Mesendoderm (in vitro differentiated cells): ENCODE data around the gene QSER1.

ENCODE experiments used
- DNase-seq: peaks from one replicate; pipeline ENCODE4 v3.0.0; 2013
- H2AK5ac ChIP-seq: 2 replicates; pipeline ENCODE4 v1.6.1; 2013; ENCODE audit warnings: low read length, inconsistent platforms
- H2BK120ac ChIP-seq: 2 replicates; pipeline ENCODE4 v1.6.1; 2013; ENCODE audit warnings: low read depth, mild to moderate bottlenecking, low read length, moderate library complexity, mixed read lengths
- H2BK15ac ChIP-seq: replicated peaks from 2 replicates; pipeline ENCODE4 v1.6.1; 2013; ENCODE audit warnings: low read depth, mild to moderate bottlenecking, moderate library complexity
- H2BK5ac ChIP-seq: 2 replicates; pipeline ENCODE4 v1.6.1; 2013; ENCODE audit warnings: low read length, inconsistent platforms
- H3K18ac ChIP-seq: 2 replicates; pipeline ENCODE4 v1.6.1; 2013; ENCODE audit warnings: mild to moderate bottlenecking, low read length, mixed read lengths
- H3K23ac ChIP-seq: one replicate; pipeline ENCODE4 v1.6.1; 2013; ENCODE audit warnings: low read length
- H3K27ac ChIP-seq: 2 replicates; pipeline ENCODE4 v1.5.1; 2013; ENCODE audit warnings: low read depth, mild to moderate bottlenecking, inconsistent platforms, low read length, moderate library complexity
- H3K27me3 ChIP-seq: 2 replicates; pipeline ENCODE4 v1.6.1; 2013; ENCODE audit warnings: low read length, control low read depth, mild to moderate bottlenecking, inconsistent platforms; ENCODE audit not compliant: insufficient read depth, poor library complexity
- H3K36me3 ChIP-seq: 2 replicates; pipeline ENCODE4 v1.6.1; 2013; ENCODE audit warnings: low read length, inconsistent platforms; ENCODE audit not compliant: control insufficient read depth, insufficient read depth
- H3K4ac ChIP-seq: one replicate; pipeline ENCODE4 v1.6.1; 2013; ENCODE audit warnings: low read depth, mild to moderate bottlenecking, low read length, moderate library complexity
- H3K4me1 ChIP-seq: 2 replicates; pipeline ENCODE4 v1.6.1; 2013; ENCODE audit warnings: low read depth, low read length, inconsistent platforms; ENCODE audit not compliant: control insufficient read depth
- H3K4me2 ChIP-seq: 2 replicates; pipeline ENCODE4 v1.6.1; 2013; ENCODE audit warnings: low read length
- H3K4me3 ChIP-seq: 2 replicates; pipeline ENCODE4 v1.5.1; 2013; ENCODE audit warnings: mild to moderate bottlenecking, low read length
- H3K56ac ChIP-seq: one replicate; pipeline ENCODE4 v1.6.1; 2013; ENCODE audit warnings: low read length
- H3K79me1 ChIP-seq: 2 replicates; pipeline ENCODE4 v1.6.1; 2013; ENCODE audit warnings: low read length, inconsistent platforms
- H3K79me2 ChIP-seq: 2 replicates; pipeline ENCODE4 v1.6.1; 2013; ENCODE audit warnings: mild to moderate bottlenecking, low read length; ENCODE audit not compliant: control insufficient read depth, insufficient read depth
- H3K9ac ChIP-seq: 2 replicates; pipeline ENCODE4 v1.6.1; 2013; ENCODE audit warnings: low read length, inconsistent platforms
- H4K5ac ChIP-seq: one replicate; pipeline ENCODE4 v1.6.1; 2013; ENCODE audit warnings: low read length
- H4K8ac ChIP-seq: one replicate; pipeline ENCODE4 v1.6.1; 2013; ENCODE audit warnings: low read depth, mild to moderate bottlenecking, control low read depth, low read length, moderate library complexity
- WGBS: extraction: QIAGEN DNeasy Blood & Tissue Kit; methylation state at CpG from one replicate; pipeline ENCODE4 v1.1.7; 2013; ENCODE audit warnings: low lambda C conversion rate, missing lambda C conversion rate; ENCODE audit not compliant: insufficient coverage; ENCODE audit errors: extremely low coverage; 5-methylcytosine and 5-hydroxymethylcytosine counted together

The QSER1 gene

DNA sequence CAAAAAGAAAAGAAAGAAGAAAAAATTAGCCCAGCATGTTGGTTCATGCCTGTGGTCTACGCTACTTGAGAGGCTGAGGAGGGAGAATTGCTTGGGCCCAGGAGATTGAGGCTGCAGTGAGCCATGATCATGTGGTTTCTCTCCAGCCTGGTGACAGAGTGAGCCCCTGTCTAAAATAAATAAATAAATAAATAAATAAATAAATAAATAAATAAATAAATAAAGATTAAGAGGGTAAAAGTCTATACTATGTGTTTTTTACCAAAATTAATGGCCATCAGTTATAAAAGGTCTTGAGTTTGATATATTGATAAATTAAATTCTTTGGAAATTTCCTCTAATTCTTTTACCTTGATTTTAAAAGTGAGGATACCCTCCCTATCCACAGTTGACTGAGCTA, 97.9 kb downstream of the QSER1 start:
- H4K5ac ChIP-seq, result no peak overlapping the region
- no peak overlapping the region for H3K23ac ChIP-seq
- no peak overlapping the region for H3K56ac ChIP-seq
- H3K36me3 ChIP-seq, result no peaks in the 10 kb centered on the region
- no peak overlapping the region for H3K9ac ChIP-seq
- H3K79me1 ChIP-seq, result no peaks in the 10 kb centered on the region
- WGBS, result no CpG with 5 or more reads among the region's 1 CpG
- no peaks in the 10 kb centered on the region for H3K4me1 ChIP-seq
- H2AK5ac ChIP-seq, result no peak overlapping the region
- no peak overlapping the region for H3K4me2 ChIP-seq
- H3K27me3 ChIP-seq, result no peaks in the 10 kb centered on the region
- no peak for DNase-seq
- H3K4me3 ChIP-seq, result no peak overlapping the region
- H3K4ac ChIP-seq, result no peak overlapping the region
- H2BK120ac ChIP-seq, result no peak overlapping the region
- H2BK5ac ChIP-seq, result no peak overlapping the region
- no peak overlapping the region for H3K18ac ChIP-seq
- H2BK15ac ChIP-seq, result no peak overlapping the region
- H3K27ac ChIP-seq, result no peak overlapping the region
- no peak overlapping the region for H4K8ac ChIP-seq
- no peaks in the 10 kb centered on the region for H3K79me2 ChIP-seq

- no peak overlapping the region for H3K9ac ChIP-seq
- H3K56ac ChIP-seq, result no peak overlapping the region
- no peak overlapping the region for H4K5ac ChIP-seq
- DNase-seq, result no peak
- no peak overlapping the region for H2AK5ac ChIP-seq
- no peak overlapping the region for H2BK15ac ChIP-seq
- H3K79me2 ChIP-seq, result no peaks in the 10 kb centered on the region
- H3K18ac ChIP-seq, result no peak overlapping the region
- H2BK120ac ChIP-seq, result no peak overlapping the region
- H3K4ac ChIP-seq, result no peak overlapping the region
- no peak overlapping the region for H4K8ac ChIP-seq
- no peaks in the 10 kb centered on the region for H3K27me3 ChIP-seq
- H3K36me3 ChIP-seq, result no peaks in the 10 kb centered on the region
- H3K23ac ChIP-seq, result no peak overlapping the region
- H2BK5ac ChIP-seq, result no peak overlapping the region
- no peaks in the 10 kb centered on the region for H3K79me1 ChIP-seq
- H3K4me1 ChIP-seq, result no peaks in the 10 kb centered on the region
- no peak overlapping the region for H3K4me3 ChIP-seq
- no CpG with 5 or more reads among the region's 3 CpGs for WGBS
- H3K27ac ChIP-seq, result no peak overlapping the region
- no peak overlapping the region for H3K4me2 ChIP-seq
These were observed 98.8 kb downstream of the QSER1 start for GRCh38 chr11:32991427-32991826.

DNA sequence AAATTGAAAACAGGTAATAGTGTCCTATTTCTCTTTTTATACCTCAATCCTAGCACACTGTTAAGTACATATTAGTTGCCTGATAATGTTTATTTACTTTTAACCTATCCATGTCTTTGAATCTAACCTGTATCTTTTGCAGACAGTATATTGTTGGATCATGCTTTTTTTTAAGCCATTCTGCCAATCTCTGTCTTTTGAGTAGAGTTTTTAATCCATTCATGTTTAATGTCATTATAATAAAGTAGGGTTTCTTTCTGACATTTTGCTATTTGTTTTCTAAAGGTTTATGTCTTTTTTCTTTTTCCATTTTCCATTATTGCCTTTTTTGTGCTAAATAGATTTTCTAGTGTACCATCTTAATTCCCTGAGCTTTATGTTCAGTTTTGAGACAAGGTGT, 99.3 kb downstream of the QSER1 start:
- H3K27me3 ChIP-seq, result no peaks in the 10 kb centered on the region
- DNase-seq, result no peak
- H3K4me3 ChIP-seq, result no peak overlapping the region
- no peak overlapping the region for H3K18ac ChIP-seq
- no peaks in the 10 kb centered on the region for H3K4me1 ChIP-seq
- H3K9ac ChIP-seq, result no peak overlapping the region
- H2AK5ac ChIP-seq, result no peak overlapping the region
- no peak overlapping the region for H2BK5ac ChIP-seq
- H3K56ac ChIP-seq, result no peak overlapping the region
- no peak overlapping the region for H3K23ac ChIP-seq
- H2BK120ac ChIP-seq, result no peak overlapping the region
- no peak overlapping the region for H3K27ac ChIP-seq
- H4K8ac ChIP-seq, result no peak overlapping the region
- no peak overlapping the region for H2BK15ac ChIP-seq
- H3K36me3 ChIP-seq, result no peaks in the 10 kb centered on the region
- H3K4me2 ChIP-seq, result no peak overlapping the region
- H3K79me1 ChIP-seq, result no peaks in the 10 kb centered on the region
- no peak overlapping the region for H3K4ac ChIP-seq
- no peak overlapping the region for H4K5ac ChIP-seq
- H3K79me2 ChIP-seq, result no peaks in the 10 kb centered on the region

DNA sequence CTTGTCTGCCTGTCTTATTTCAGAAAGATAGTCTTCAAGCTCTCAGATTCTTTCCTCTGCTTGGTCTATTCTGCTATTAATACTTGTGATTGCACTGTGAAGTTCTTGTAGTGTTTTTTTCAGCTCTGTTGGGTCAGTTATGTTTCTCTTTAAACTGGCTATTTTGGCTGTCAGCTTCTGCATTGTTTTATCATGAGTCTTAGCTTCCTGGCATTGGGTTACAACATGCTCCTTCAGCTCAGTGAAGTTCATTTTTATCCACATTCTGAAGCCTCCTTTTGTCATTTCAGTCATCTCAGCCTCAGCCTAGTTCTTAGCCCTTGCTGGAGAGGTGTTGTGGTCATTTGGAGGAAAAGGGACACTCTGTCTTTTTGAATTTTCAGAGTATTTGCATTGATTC, 107.6 kb downstream of the QSER1 start:
- H3K4me2 ChIP-seq, result no peak overlapping the region

GRCh38 chr11:33001281-33001680, 108.7 kb downstream of the QSER1 start:
- Histone ChIP-seq H2BK120ac (no peak overlapping the region), H3K4me1 (no peaks in the 10 kb centered on the region), H3K27ac (no peak overlapping the region), H3K79me1 (no peaks in the 10 kb centered on the region), H3K36me3 (no peaks in the 10 kb centered on the region), H4K5ac (no peak overlapping the region), H3K4me2 (no peak overlapping the region), H3K18ac (no peak overlapping the region), H4K8ac (no peak overlapping the region), H3K23ac (no peak overlapping the region), H2AK5ac (no peak overlapping the region), H2BK5ac (no peak overlapping the region), H3K27me3 (no peaks in the 10 kb centered on the region), H2BK15ac (no peak overlapping the region), H3K9ac (no peak overlapping the region), H3K79me2 (no peaks in the 10 kb centered on the region), H3K4me3 (no peak overlapping the region), H3K4ac (no peak overlapping the region), H3K56ac (no peak overlapping the region)
- no peak for DNase-seq
- WGBS, result no CpG with 5 or more reads among the region's 6 CpGs

More for the DNA sequence above, 107.6 kb downstream of the QSER1 start:
- Histone ChIP-seq H4K8ac (no peak overlapping the region), H3K9ac (no peak overlapping the region), H3K36me3 (no peaks in the 10 kb centered on the region), H4K5ac (no peak overlapping the region), H3K4me3 (no peak overlapping the region), H2BK5ac (no peak overlapping the region), H3K23ac (no peak overlapping the region), H2BK15ac (no peak overlapping the region), H3K4me1 (no peaks in the 10 kb centered on the region), H3K27ac (no peak overlapping the region), H3K79me2 (no peaks in the 10 kb centered on the region), H3K79me1 (no peaks in the 10 kb centered on the region), H3K27me3 (no peaks in the 10 kb centered on the region), H3K56ac (no peak overlapping the region), H2AK5ac (no peak overlapping the region), H3K18ac (no peak overlapping the region), H2BK120ac (no peak overlapping the region), H3K4ac (no peak overlapping the region)
- DNase-seq, result no peak

GRCh38 chr11:33001751-33002542, 109.3 kb downstream of the QSER1 start:
- Histone ChIP-seq H2BK5ac (no peak overlapping the region), H3K4ac (no peak overlapping the region), H4K8ac (no peak overlapping the region), H3K4me3 (no peak overlapping the region), H3K4me1 (no peaks in the 10 kb centered on the region), H3K79me1 (no peaks in the 10 kb centered on the region), H3K9ac (no peak overlapping the region), H2BK120ac (no peak overlapping the region), H3K27ac (no peak overlapping the region), H3K56ac (no peak overlapping the region), H3K23ac (no peak overlapping the region), H3K79me2 (no peaks in the 10 kb centered on the region), H2AK5ac (no peak overlapping the region), H3K4me2 (no peak overlapping the region), H2BK15ac (no peak overlapping the region), H3K36me3 (no peaks in the 10 kb centered on the region), H3K27me3 (no peaks in the 10 kb centered on the region), H4K5ac (no peak overlapping the region), H3K18ac (no peak overlapping the region)
- WGBS, result no CpG with 5 or more reads among the region's 8 CpGs
- DNase-seq, result no peak
